ENCODE results near the gene IL10RA. TPM values are rescaled to one million over a fixed set of nuclear protein-coding genes. Genes with fewer than 3 reads are reported as not detected.

IL10RA gene
- not detected in 2 replicates for total RNA-seq

GRCh38 chr11:117985953-117986887 is at the start of gene IL10RA:
TSS of gene IL10RA (plus strand) at chr11:117986394. CDS start at chr11:117986468, 74 bp downstream.

Other genes with a start within 250 kb of the IL10RA start
- not detected in 2 replicates for gene DSCAML1, start 189.2 kb upstream of the IL10RA start, total RNA-seq
- gene FXYD2, start 161.7 kb upstream of the IL10RA start, total RNA-seq, result not detected in 2 replicates
- gene FXYD6, start 109.7 kb upstream of the IL10RA start, total RNA-seq, result 0.37 TPM in 1 of 2 replicates, not detected in the other
- gene TMPRSS13, start 57.0 kb upstream of the IL10RA start, total RNA-seq, result not detected in 2 replicates
- not detected in 2 replicates for gene TMPRSS4, start 90.7 kb downstream of the IL10RA start, total RNA-seq
- not detected in 2 replicates for gene SMIM35, start 100.6 kb downstream of the IL10RA start, total RNA-seq
- gene SCN4B, start 166.4 kb downstream of the IL10RA start, total RNA-seq, result under 0.01 and 0.14 TPM in 2 replicates
- gene SCN2B, start 190.2 kb downstream of the IL10RA start, total RNA-seq, result under 0.01 TPM in 1 of 2 replicates, not detected in the other
- gene JAML, start 238.6 kb downstream of the IL10RA start, total RNA-seq, result not detected in 2 replicates

Data from smooth muscle cell of bladder (primary cell).